SU-DHL-6 (cell line): Measurements from ENCODE around the gene BRD2.

Source experiments
- H2AFZ ChIP-seq: fragments of 200-600 bp; sonication (generic); 2 replicates; pipeline ENCODE4 v1.6.1; 2014; ENCODE audit warnings: low read depth, mild to moderate bottlenecking, moderate library complexity, mixed read lengths, antibody characterized with exemption, low read length; ENCODE audit not compliant: severe bottlenecking
- H3F3A ChIP-seq: fragments of 200-600 bp; shearing (Covaris generic); 2 replicates; pipeline ENCODE4 v1.6.0; 2016; ENCODE audit warnings: antibody characterized with exemption, mild to moderate bottlenecking; ENCODE audit not compliant: insufficient read depth
- H3K27ac ChIP-seq: fragments of 200-600 bp; sonication (generic); 2 replicates; pipeline ENCODE4 v1.5.1; 2016; ENCODE audit warnings: low read depth, mild to moderate bottlenecking, low read length, moderate library complexity, mixed read lengths
- H3K27me3 ChIP-seq: fragments of 200-600 bp; sonication (generic), shearing (Covaris generic); 2 replicates; pipeline ENCODE4 v1.6.0; 2014; ENCODE audit warnings: mild to moderate bottlenecking, low read length
- H3K36me3 ChIP-seq: fragments of 200-600 bp; sonication (generic); 2 replicates; pipeline ENCODE4 v1.6.1; 2014; ENCODE audit warnings: mild to moderate bottlenecking, low read length, mixed read lengths
- H3K4me2 ChIP-seq: fragments of 300-600, 200-600 bp; shearing (Covaris generic), sonication (generic); 2 replicates; pipeline ENCODE4 v1.6.0; 2014; ENCODE audit warnings: low read length, low read depth, mild to moderate bottlenecking; ENCODE audit not compliant: poor library complexity, severe bottlenecking
- H3K4me3 ChIP-seq: fragments of 200-600 bp; sonication (generic); 2 replicates; pipeline ENCODE4 v1.5.1; 2014; ENCODE audit warnings: antibody characterized with exemption, low read length, mild to moderate bottlenecking, mixed read lengths; ENCODE audit not compliant: insufficient read depth, poor library complexity, severe bottlenecking
- H3K79me2 ChIP-seq: fragments of 200-600 bp; sonication (generic); 2 replicates; pipeline ENCODE4 v1.6.1; 2014; ENCODE audit warnings: mild to moderate bottlenecking, low read length, moderate library complexity; ENCODE audit not compliant: insufficient read depth
- H3K9ac ChIP-seq: fragments of 200-600 bp; sonication (generic); 2 replicates; pipeline ENCODE4 v1.7.0; 2014; ENCODE audit warnings: mild to moderate bottlenecking, low read length
- H3K9me2 ChIP-seq: fragments of 200-600 bp; sonication (generic); replicated peaks from 2 replicates; pipeline ENCODE4 v1.6.1; 2014; ENCODE audit warnings: low read length; ENCODE audit not compliant: insufficient read depth
- H3K9me3 ChIP-seq: fragments of 200-600 bp; sonication (generic); 2 replicates; pipeline ENCODE4 v1.6.1; 2014; ENCODE audit warnings: low read length, mixed read lengths; ENCODE audit not compliant: insufficient read depth
- H4K20me1 ChIP-seq: fragments of 200-600 bp; sonication (generic); 2 replicates; pipeline ENCODE4 v1.6.1; 2014; ENCODE audit warnings: low read depth, mild to moderate bottlenecking, antibody characterized with exemption, low read length, moderate library complexity, mixed read lengths
- CTCF ChIP-seq: fragments of 200-600 bp; sonication (generic); IDR thresholded peaks from one replicate; pipeline ENCODE4 v1.5.1; 2017; ENCODE audit warnings: antibody characterized with exemption, mild to moderate bottlenecking, low read length, moderate library complexity; ENCODE audit not compliant: insufficient read depth, poor library complexity, severe bottlenecking
- EZH2phosphoT487 ChIP-seq: fragments of 200-600 bp; sonication (generic), shearing (Covaris generic); conservative IDR thresholded peaks from 2 replicates; pipeline ENCODE4 v1.6.1; 2018; ENCODE audit warnings: mild to moderate bottlenecking, antibody characterized with exemption, low read length, moderate library complexity, mixed read lengths

The BRD2 gene

GRCh38 chr6:32968093-32968866 lies at the start of gene BRD2:
Gene BRD2 (plus strand): TSS chr6:32968594. CDS start chr6:32972899, 4,305 bp downstream.
- peak within 1 kb of the TSS; percentile 75 for H3K4me3 ChIP-seq
- no peaks in the 10 kb centered on the region for H3K9me3 ChIP-seq
- peak within 1 kb of the TSS; percentile 95 for H3K9ac ChIP-seq
- peaks cover 65% of the 10 kb centered on the region for H3F3A ChIP-seq
- peaks cover 48% of the 10 kb centered on the region for H3K79me2 ChIP-seq
- H3K27me3 ChIP-seq, result no peaks in the 10 kb centered on the region
- H4K20me1 ChIP-seq, result peaks cover 2% of the 10 kb centered on the region; the same call in 1 of the 2 replicates
- peak within 1 kb of the TSS; percentile 97 for H3K27ac ChIP-seq
- H3K9me2 ChIP-seq, result no peaks in the 10 kb centered on the region
- TF ChIP-seq CTCF (no peak), EZH2phosphoT487 (no peak)
- H3K4me2 ChIP-seq, result peak within 1 kb of the TSS; percentile 94
- H2AFZ ChIP-seq, result peak within 1 kb of the TSS; percentile 31
- H3K36me3 ChIP-seq, result peaks cover 13% of the 10 kb centered on the region

- Histone ChIP-seq H3K9ac (no peak overlapping the region), H3K36me3 (no peaks in the 10 kb centered on the region), H4K20me1 (no peaks in the 10 kb centered on the region), H3K27ac (no peak overlapping the region), H3K27me3 (no peaks in the 10 kb centered on the region), H3K79me2 (no peaks in the 10 kb centered on the region), H3K4me3 (no peak overlapping the region), H2AFZ (no peak overlapping the region), H3K9me2 (no peaks in the 10 kb centered on the region), H3F3A (0 out of 2 replicates have a peak, but pooled peaks cover 3% of the 10 kb centered on the region), H3K9me3 (no peaks in the 10 kb centered on the region), H3K4me2 (peak overlapping the region; percentile 24)
- TF ChIP-seq CTCF (no peak), EZH2phosphoT487 (no peak)
Observed at GRCh38 chr6:32920715-32921114, 47.7 kb upstream of the BRD2 start.

- Histone ChIP-seq H3K9me3 (no peaks in the 10 kb centered on the region), H3K27ac (0 out of 2 replicates have a peak overlapping the region, but pooled peaks have one; percentile 1), H3K9me2 (no peaks in the 10 kb centered on the region), H3K27me3 (no peaks in the 10 kb centered on the region), H3K79me2 (no peaks in the 10 kb centered on the region), H2AFZ (peak overlapping the region; percentile 16), H4K20me1 (no peaks in the 10 kb centered on the region), H3F3A (0 out of 2 replicates have a peak, but pooled peaks cover 3% of the 10 kb centered on the region), H3K4me2 (peak overlapping the region; percentile 24), H3K4me3 (no peak overlapping the region), H3K36me3 (no peaks in the 10 kb centered on the region), H3K9ac (no peak overlapping the region)
- TF ChIP-seq CTCF (no peak), EZH2phosphoT487 (no peak)
Observed at GRCh38 chr6:32922083-32922482, 46.3 kb upstream of the BRD2 start.
